Kasumi-1 (cell line): ENCODE measurements around the gene MARK2.
"Not testable (repeated sequence)": the region's sequence is repeated elsewhere in the genome, so short reads cannot be mapped to it uniquely, and the experiment has no call there.

Experiments used
- DNase-seq, 2 experiments: peaks; one replicate each; lab custom pipeline; 2025; lab: John Stamatoyannopoulos, UW

The MARK2 gene

DNA sequence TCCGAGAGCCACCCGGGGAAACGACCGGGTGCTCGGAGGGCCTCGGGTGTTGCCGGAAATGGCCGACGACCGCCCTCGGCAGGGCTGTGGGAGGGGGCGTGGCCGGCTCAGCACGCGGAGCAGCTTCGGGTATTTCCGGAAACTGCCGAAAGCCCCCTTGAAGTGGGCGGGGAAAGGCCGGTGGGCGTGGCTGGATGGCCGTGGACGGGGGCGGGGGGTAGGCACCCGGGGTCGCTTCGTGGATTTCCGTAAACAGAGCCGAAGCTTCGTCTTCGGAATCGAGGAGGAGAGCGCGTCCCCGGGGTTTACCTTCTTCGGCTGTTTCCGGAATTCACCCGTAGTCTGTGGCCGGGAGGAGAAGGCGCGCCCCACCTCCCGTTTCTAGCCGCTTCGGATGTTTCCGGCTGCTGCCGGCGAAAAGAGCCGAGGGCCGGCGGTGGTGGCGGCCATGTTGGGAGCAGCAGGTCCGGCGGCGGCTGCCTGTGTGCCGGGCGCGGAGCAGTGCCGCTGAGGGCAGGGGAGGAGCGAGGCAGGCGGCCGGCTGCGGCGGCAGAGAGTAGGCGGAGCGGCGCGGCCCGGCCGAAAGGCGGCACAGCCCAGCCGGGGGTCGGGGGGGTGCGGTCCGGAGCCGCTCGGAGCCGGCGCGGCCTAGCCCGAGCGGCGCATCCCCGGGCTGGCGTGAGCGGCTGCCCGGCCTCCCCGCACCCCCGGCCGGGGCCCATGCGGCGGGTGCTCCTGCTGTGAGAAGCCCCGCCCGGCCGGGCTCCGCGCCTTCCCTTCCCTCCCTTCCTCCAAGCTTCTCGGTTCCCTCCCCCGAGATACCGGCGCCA lies at the start of gene MARK2:
MARK2 (plus strand) TSS at position 433 of the 830 bp plus-strand sequence; CDS start at position 830, 397 bp downstream.
- DNase-seq, result peak; percentile 98 to 99

DNA sequence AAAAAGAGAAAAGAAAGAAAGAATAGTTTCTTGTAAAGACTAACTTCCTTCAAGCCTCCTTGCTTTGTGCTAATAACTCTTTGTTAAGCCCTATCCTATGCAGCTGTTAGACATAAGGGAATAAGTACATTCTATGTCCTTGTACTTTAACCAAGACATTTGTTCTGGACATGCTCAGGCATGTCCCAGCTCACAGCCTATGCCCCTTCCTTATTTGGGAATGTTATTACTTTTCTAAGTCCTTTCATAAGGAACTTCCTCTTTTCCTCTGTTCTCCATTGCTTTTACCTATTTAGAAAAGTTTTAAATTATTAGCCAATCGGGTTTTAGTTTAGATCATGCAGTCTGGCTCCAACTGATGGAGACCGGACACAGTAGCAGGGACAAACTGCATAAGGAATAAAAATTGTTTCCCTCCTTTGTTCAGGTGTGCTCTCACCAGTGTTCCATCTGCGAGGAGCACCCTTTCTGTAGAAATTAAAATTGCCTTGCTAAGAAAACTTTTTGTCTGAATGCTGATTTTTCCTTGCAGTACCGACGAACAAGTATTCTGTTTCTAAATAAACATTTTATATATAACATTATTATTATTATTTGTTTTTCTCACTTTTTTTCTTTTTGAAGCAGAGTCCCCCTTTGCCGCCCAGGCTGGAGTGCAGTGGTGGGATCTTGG lies 47.3 kb upstream of the MARK2 start:
- DNase-seq, result no peak

DNA sequence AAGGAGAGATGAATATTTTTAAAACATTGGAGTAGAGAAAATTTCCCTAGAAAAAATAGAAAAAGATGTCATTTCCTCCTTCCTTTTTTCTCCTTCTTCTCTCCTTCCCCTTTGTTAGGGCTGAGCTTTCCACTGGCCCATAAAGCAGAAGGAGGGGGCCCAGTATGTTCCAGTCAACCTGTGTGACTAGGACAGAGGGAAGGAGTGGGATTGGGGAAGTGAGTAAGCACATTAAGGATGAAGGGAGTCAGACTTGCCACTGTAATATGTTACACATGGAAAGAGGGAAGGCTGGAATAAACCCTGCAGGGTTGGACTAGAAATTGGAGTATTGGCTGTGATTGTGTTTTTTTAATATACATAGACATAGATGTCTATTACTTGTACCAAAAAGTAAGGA lies 45.7 kb upstream of the MARK2 start:
- DNase-seq, result no peak

GRCh38 chr11:63795066-63795465 lies 43.8 kb upstream of the MARK2 start:
- no peak for DNase-seq

- DNase-seq, result no peak
These were observed 38.0 kb upstream of the MARK2 start for GRCh38 chr11:63800921-63801320.

DNA sequence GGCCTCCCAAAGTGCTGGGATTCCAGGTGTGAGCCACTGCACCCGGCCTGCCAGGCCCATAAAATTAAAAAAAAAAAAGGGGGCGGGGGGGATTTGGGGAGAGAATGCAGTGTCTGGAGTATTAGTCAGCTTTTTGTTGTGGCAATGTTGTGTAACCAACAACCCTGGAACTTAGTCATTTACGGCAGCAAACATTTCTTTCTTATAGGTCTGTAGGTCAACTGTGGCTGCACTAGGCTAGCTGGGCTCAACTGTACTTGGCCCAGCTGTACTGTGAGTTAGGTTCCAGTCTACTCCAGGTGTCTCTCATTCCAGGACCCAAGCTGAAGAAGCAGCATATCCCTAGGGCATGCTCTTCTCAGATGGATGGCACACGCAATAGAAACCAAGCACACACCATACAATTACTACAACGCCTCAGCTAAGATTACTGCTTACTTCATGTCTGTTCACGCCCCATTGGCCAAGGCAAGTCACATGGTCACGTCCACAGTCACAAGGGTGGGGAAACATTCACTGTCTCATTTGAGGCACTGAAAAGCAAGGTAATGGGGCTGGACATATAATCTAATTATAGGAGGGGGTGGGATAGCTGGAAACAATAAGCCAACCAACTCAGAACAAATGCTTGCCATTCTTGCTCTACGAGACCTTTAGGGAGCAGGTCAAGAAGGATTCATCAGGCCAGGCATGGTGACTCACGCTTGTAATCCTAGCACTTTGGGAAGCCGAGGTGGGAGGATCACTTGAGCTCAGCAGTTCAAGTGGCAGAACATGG lies 36.1 kb upstream of the MARK2 start:
- no peak for DNase-seq

- DNase-seq, result no peak
These were observed 34.7 kb upstream of the MARK2 start for GRCh38 chr11:63804259-63804658.

- no peak for DNase-seq
These were observed 33.0 kb upstream of the MARK2 start for GRCh38 chr11:63805844-63806415.

- DNase-seq, result not testable (repeated sequence)
These were observed 28.5 kb upstream of the MARK2 start for GRCh38 chr11:63810383-63810782.

DNA sequence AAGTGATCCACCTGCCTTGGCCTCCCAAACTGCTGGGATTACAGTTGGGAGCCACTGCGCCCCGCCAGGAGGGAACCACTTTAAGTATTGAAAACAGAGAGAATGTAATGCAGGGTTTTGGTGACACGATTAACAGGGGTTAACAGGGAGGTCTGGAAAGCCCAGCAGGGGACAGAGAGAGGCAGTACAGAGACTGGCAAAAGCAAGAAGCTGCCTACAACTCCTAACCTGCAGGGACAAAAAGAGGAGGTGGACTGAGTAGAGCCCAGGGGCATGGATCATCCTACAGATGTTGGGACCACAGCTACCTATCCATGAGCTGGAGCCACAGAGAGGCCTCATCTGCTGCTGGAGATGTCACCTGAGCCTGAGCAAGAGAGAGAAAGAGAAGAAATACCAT lies 27.4 kb upstream of the MARK2 start:
- DNase-seq, result no peak

DNA sequence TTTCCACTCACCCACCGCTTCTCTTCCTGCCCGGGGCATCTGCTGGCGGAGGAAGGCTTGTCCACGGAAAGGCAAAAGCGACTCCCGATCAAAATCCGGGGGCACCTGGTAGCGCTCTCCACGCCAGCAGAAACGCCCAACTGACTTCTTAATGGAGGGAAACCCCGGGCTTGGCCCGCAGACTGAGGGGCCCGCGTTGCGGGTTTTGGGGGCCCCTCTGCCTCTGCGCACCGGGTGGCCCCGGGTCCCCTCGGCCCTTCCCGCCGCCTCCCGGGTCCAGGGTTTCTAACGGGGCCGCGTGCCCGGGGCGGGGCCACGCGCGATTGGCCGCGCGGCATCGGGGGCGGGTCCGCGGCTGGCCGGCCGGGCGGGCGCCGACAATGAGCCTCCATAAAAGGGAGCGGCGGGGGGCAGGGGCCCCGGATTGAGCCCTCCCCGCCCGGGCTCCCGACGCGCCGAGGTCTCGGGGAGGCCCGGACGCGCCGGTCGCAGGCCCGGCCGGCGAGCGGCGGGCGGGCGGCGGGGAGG lies 25.8 kb upstream of the MARK2 start, which contains the start of gene SPINDOC:
SPINDOC (plus strand) TSS at position 422 of the 528 bp plus-strand sequence. CDS start 231 bp downstream, outside the sequence.
- DNase-seq, result peak; percentile 42 to 50

GRCh38 chr11:63813563-63814382 lies 25.1 kb upstream of the MARK2 start:
- DNase-seq, result peak; percentile 22 to 23

DNA sequence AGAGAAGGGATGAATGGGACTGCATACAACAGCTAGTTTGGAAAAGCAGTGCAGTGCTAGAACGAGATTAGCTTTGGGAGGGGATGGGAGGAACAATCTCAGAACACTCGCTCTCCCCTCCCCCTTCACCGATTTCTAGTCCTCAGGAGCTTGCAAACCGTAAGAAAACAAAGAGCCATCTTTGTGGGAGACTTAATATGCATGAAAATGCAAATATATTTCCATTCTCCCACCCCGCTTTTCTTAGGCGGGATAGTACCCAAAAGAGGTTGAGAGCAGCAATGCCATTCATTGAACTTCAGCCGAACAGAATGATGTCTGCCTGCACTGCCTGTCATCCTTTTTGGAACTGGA lies 24.6 kb upstream of the MARK2 start:
- DNase-seq, result no peak

DNA sequence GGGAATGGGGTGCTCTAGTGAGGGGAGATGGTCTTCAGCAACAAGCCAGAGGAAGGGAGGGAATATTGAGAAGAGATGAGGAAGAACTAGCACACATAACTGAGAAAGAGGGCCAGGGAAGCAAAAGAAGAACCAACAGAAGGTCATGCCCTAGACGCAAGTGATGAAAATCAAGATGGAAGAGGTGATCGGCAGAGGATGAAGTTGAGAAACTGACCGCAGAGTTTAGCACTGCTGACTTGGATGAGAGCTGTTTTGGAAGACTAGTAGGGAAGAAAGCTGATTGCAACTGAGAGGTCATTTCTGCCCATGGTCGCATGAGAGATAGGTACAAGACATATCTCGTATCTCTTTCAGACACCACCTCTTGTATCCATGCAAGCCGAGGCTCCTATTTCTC lies 22.7 kb upstream of the MARK2 start:
- no peak for DNase-seq

DNA sequence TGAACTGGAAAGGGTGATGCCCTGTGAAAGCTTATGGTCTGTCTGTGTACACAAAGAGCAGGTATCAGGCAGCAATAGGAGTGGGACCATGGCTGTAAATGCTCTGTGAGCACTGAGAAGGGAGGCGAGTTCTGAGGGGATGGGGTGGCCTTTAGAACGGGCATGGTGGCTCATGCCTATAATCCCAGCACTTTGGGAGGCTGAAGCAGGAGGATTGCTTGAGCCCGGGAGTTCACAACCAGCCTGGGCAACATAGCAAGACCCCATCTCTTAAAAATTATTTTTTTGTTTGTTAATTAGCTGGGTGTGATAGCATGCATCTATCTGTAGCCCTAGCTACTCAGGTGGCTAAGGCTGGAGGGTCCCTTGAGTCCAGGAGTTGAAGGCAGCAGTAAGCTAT lies 22.2 kb upstream of the MARK2 start:
- no peak for DNase-seq

DNA sequence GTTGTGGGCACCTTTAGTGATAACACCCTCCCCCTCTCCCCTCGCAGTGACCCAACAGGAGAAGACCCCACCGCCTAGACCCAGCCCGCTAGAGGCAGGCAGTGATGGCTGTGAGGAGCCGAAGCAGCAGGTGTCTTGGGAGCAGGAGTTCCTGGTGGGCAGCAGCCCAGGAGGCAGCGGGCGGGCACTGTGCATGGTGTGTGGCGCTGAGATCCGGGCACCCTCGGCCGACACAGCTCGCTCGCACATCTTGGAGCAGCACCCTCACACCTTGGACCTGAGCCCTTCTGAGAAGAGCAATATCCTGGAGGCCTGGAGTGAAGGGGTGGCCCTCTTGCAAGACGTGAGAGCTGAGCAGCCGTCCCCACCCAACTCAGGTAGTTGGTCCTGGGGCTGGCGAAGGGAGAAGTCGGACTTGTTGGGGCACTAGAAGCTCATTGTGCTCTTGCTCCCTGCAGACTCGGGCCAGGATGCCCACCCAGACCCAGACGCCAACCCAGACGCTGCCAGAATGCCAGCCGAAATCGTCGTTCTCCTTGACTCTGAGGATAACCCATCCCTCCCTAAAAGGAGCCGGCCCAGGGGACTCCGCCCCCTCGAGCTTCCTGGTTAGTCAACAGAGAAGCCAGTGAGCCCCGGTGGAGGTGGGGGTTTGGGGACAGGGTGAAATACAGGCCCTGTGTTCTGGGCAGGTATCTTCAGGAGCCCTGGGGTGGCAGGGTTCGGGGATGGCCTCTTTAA lies 21.0 kb upstream of the MARK2 start:
- DNase-seq, result no peak

DNA sequence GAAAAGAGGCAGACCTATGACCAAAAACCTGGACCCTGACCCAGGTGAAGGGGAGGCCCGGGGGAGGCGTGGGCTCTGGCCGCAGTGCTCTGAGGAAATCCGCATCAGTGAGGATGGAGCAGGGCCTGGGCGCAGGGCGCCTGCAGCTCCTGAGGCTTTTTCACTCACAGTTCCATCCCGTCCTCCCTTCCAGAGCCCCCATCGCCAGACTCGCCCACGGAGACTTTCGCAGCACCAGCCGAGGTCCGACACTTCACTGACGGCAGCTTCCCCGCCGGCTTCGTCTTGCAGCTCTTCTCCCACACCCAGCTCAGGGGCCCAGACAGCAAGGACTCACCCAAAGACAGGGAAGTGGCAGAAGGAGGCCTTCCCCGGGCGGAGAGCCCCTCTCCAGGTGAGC lies 20.3 kb upstream of the MARK2 start:
- DNase-seq, result no peak

- DNase-seq, result no peak
These were observed 17.5 kb upstream of the MARK2 start for GRCh38 chr11:63821411-63821810.

DNA sequence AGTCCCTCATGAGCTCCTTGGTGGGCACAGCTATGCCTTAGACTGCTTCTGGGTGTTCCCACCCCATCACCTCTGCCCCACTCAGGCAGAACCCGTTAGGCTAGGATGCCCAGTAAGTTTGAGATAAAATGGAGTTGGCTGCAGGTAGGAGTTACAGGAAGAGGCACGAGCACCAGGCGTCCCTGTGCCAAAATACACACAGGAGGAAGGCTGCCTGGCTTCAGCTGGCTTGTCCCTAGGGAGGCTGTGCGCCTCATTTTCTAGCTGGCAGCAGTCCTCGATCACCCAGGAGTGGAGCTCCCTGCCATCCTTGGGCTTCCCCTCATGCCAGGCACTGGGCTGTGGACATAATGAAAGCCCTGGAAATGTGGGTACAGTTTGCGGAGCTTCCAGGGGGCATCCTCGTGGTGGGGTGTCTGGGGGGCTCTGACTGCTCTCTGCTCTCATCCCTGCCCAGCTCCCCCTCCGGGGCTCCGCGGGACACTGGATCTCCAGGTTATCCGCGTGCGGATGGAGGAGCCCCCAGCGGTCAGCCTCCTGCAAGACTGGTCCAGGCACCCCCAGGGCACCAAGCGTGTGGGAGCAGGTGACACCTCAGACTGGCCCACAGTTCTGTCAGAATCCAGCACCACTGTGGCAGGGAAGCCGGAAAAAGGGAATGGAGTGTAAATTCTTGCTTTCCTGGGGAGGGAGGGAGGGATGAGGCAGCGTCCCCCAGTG lies 12.3 kb upstream of the MARK2 start:
- no peak for DNase-seq
